HUES64 (cell line): ENCODE results near the gene ERN2.

Experiments
- H3K27ac ChIP-seq: 2 replicates; pipeline ENCODE4 v1.7.0; 2013; ENCODE audit warnings: low read depth, low read length, inconsistent platforms
- H3K27me3 ChIP-seq: 2 replicates; pipeline ENCODE4 v1.6.1; 2013; ENCODE audit warnings: mild to moderate bottlenecking, low read length; ENCODE audit not compliant: insufficient read depth
- H3K36me3 ChIP-seq: 2 replicates; pipeline ENCODE4 v1.6.1; 2013; ENCODE audit warnings: mild to moderate bottlenecking, low read length; ENCODE audit not compliant: insufficient read depth
- H3K4me1 ChIP-seq: 2 replicates; pipeline ENCODE4 v1.6.1; 2013; ENCODE audit warnings: mild to moderate bottlenecking, low read length, moderate library complexity; ENCODE audit not compliant: insufficient read depth
- H3K4me3 ChIP-seq: 2 replicates; pipeline ENCODE4 v1.5.1; 2013; ENCODE audit warnings: mild to moderate bottlenecking, low read length, moderate library complexity
- H3K9ac ChIP-seq: 2 replicates; pipeline ENCODE4 v1.6.1; 2013; ENCODE audit warnings: mild to moderate bottlenecking, low read depth, low read length
- H3K9me3 ChIP-seq: 2 replicates; pipeline ENCODE4 v1.6.1; 2013; ENCODE audit warnings: low read depth, low read length; ENCODE audit not compliant: insufficient read depth
- WGBS: fragments of 150-250, 120-280 bp; methylation state at CpG from one replicate; pipeline ENCODE4 v1.1.7; 2013; ENCODE audit warnings: missing lambda C conversion rate; 5-methylcytosine and 5-hydroxymethylcytosine counted together

The ERN2 gene

DNA sequence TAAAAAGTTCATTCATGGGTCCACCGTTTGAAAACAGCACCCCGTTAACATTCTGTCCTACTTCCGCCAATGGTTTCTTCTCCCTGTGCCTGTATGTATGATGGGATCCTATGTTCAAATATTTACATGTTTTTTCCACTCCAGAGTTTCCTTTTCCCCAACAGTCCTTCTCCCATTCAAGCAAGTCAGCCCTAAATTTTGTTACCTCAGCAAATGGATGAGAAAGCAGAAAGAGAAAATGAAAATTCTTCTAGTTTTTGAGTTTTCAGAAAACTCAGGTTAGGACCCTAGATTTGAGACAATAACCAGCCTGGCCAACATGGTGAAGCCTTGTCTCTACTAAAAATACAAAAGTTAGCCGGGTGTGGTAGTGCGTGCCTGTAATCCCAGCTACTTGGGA is 3.5 kb upstream of the ERN2 start:
- Histone ChIP-seq H3K36me3 (no peaks in the 10 kb centered on the region), H3K27ac (no peak overlapping the region), H3K9me3 (no peaks in the 10 kb centered on the region), H3K4me1 (no peaks in the 10 kb centered on the region; the same call in 1 of the 2 replicates), H3K4me3 (no peak overlapping the region), H3K9ac (no peak overlapping the region), H3K27me3 (peaks cover 18% of the 10 kb centered on the region)
- WGBS = 88% methylated on average over 2 of the region's 5 CpGs

DNA sequence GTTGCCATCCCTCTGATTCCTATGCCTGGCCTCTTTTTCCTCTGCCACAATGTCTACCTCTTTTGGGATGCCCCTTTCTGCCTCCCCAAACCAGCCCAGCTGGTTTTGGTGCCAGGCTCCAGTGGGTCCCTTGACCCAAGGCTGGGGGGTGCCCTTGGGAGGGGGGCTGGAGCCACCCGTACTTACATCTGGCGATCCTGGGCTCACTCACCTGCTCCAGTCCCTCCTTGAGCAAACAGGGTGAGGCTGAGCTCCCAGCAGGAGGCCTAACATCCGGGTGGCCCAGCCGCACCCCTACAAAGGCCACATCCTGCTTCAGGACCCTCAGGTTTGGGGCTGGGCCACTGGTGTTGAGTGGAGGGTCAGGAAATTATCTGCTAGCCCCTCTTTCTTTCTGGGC is 1.2 kb downstream of the ERN2 start:
- peaks cover 8% of the 10 kb centered on the region; the same call in 1 of the 2 replicates for H3K9me3 ChIP-seq
- H3K36me3 ChIP-seq = no peaks in the 10 kb centered on the region
- H3K27ac ChIP-seq = no peak overlapping the region
- H3K4me1 ChIP-seq = no peaks in the 10 kb centered on the region; the same call in 1 of the 2 replicates
- H3K9ac ChIP-seq = no peak overlapping the region
- no peak overlapping the region for H3K4me3 ChIP-seq
- H3K27me3 ChIP-seq = peaks cover 18% of the 10 kb centered on the region
- 87% methylated on average over 4 of the region's 4 CpGs for WGBS

DNA sequence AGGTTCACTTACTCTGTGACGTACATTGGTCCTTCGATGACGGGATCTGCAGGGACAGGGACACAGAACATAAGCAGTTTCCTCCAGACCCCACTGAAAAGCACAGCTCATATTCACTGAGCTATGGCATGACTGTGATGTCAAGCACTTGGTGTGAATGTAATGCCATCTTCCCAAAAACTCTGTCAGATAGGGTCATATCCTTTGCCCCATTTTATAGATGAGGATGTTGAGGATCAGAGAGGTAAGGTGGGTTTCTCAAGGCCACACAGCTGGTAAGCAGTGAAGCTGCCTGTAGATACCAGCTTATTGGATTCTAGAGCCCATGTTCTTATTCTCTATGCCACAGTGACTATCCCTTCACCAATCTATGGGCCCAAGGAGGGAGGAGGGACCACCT is 2.5 kb downstream of the ERN2 start:
- Histone ChIP-seq H3K27ac (no peak overlapping the region), H3K36me3 (no peaks in the 10 kb centered on the region), H3K27me3 (peaks cover 18% of the 10 kb centered on the region), H3K9ac (no peak overlapping the region), H3K4me3 (no peak overlapping the region), H3K4me1 (no peaks in the 10 kb centered on the region; the same call in 1 of the 2 replicates), H3K9me3 (peaks cover 8% of the 10 kb centered on the region; the same call in 1 of the 2 replicates)
- 96% methylated on average over 3 of the region's 3 CpGs for WGBS

DNA sequence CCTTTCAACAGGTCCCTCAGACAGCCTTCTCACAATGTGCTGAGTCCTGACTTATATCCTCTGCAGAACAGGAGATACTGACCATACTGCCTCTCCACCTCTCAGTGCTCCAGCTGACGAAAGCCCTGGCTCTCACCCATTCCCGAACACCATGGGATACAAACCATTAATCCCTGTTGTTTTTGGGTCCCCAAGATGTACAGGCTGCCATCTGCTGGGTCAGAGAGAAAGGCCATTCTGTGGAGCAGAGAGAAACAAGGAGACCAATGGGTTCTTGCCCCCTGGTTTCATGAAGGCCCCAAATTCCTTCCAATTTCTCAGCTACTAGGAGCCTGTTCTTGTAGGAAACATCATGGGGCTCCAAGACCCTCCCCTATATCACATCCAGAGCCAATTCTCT is 3.0 kb downstream of the ERN2 start:
- peaks cover 18% of the 10 kb centered on the region for H3K27me3 ChIP-seq
- H3K36me3 ChIP-seq = no peaks in the 10 kb centered on the region
- H3K9me3 ChIP-seq = peaks cover 8% of the 10 kb centered on the region; the same call in 1 of the 2 replicates
- H3K4me1 ChIP-seq = no peaks in the 10 kb centered on the region; the same call in 1 of the 2 replicates
- 92% methylated on average over 2 of the region's 2 CpGs for WGBS
- no peak overlapping the region for H3K27ac ChIP-seq
- H3K4me3 ChIP-seq = no peak overlapping the region
- H3K9ac ChIP-seq = no peak overlapping the region

DNA sequence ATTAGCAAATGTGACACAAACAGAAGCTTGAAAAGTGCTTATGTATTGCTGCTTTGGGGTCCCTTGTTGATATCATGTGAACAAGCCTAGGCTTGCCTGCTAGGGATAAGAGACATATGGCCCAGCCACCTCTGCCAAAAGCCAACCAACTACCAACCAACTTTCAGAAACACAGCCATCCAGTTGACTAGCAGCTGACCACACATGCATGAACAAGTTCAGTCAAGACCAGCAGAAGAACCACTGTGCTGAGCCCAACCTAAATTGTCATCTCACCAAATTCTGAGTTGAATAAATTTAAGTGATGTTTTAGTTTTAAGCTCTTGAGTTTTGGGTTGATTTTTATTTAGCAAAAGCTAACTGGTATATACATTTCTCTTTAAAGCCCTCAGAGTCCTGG is 3.5 kb downstream of the ERN2 start:
- Histone ChIP-seq H3K4me1 (no peaks in the 10 kb centered on the region; the same call in 1 of the 2 replicates), H3K36me3 (no peaks in the 10 kb centered on the region), H3K9ac (no peak overlapping the region), H3K4me3 (no peak overlapping the region), H3K9me3 (peaks cover 8% of the 10 kb centered on the region; the same call in 1 of the 2 replicates), H3K27ac (no peak overlapping the region), H3K27me3 (peaks cover 18% of the 10 kb centered on the region)

DNA sequence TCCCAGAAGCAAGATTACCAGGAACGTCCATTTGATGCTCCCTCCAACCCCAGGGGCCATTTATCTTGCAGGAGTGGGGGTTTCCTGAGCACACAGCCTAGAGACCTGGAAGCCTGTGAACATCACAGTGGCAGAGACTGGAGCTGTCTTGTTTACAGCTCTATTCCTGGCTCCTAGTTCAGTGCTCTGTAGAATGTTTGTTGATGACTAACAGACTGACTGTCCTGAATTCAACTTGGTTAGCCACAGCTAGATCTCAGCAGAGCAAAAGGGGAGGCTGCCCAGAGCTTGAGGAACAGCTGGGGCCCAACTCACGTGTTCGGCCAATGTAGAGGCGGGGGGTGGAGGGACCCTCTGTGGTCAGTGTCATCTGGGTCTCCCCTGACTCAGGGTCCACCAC is 6.6 kb downstream of the ERN2 start:
- Histone ChIP-seq H3K9me3 (peaks cover 8% of the 10 kb centered on the region; the same call in 1 of the 2 replicates), H3K36me3 (no peaks in the 10 kb centered on the region), H3K27ac (no peak overlapping the region), H3K4me3 (no peak overlapping the region), H3K4me1 (no peaks in the 10 kb centered on the region), H3K27me3 (no peaks in the 10 kb centered on the region), H3K9ac (no peak overlapping the region)
- 93% methylated on average over 4 of the region's 4 CpGs for WGBS

DNA sequence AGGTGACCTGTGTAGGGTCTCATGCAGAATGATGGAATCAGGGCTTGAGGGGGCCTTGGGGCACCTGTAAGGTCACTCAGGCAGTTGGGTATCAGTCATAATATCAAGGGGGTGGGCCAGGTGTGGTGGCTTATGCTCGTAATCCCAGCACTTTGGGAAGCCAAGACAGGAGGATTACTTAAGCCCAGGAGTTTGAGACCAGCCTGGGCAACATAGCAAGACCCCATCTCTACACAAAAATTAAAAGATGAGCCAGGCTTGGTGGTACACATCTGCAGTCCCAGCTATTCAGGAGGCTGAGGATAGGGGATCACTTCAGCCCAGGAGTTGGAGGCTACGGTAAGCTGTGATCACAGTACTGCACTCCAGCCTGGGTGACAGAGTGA is 7.5 kb downstream of the ERN2 start:
- H3K27me3 ChIP-seq = no peaks in the 10 kb centered on the region
- no peak overlapping the region for H3K27ac ChIP-seq
- H3K4me3 ChIP-seq = no peak overlapping the region
- peaks cover 8% of the 10 kb centered on the region; the same call in 1 of the 2 replicates for H3K9me3 ChIP-seq
- no peaks in the 10 kb centered on the region for H3K36me3 ChIP-seq
- 98% methylated on average over 2 of the region's 2 CpGs for WGBS
- peaks cover 7% of the 10 kb centered on the region for H3K4me1 ChIP-seq
- no peak overlapping the region for H3K9ac ChIP-seq

DNA sequence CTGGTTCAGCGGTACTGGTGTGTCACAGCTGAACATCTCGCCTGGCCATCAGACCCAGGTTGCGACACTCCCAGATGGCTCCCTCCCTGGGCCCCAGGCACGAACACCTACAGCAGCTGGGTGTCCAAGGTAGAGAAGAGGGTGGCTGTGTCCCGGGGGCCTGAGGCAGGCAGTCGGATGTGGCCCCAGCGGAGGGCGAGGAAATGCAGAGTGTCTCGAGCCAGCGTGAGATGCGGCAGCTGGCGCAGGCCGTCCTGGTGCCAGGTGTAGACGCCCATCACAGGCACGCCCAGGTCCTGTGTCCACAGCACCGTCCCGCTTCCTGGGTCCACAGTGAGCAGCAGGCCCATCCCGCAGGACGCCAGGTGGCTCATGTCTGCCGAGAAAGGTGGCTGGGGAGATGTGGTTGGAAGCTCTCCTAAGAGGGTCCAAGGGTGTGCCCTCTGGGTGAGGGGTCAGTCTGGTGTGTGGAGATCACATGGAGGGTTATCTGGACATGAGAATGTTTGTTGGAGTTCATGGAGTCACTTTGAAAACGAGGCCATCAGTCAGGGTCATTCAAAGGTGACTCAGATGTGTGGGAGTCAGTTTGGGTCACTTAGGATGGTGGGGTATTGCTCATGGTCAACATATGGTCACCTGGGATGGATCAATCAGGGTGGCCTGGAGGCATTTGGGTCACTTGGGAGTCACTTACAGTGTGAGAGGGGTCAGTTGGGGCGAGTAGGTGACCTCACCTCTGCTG is 8.1 kb downstream of the ERN2 start:
- H3K4me3 ChIP-seq = no peak overlapping the region
- no peak overlapping the region for H3K27ac ChIP-seq
- peaks cover 7% of the 10 kb centered on the region; the same call in 1 of the 2 replicates for H3K9me3 ChIP-seq
- 94% methylated on average over 22 of the region's 22 CpGs for WGBS
- peaks cover 7% of the 10 kb centered on the region for H3K4me1 ChIP-seq
- H3K9ac ChIP-seq = no peak overlapping the region
- no peaks in the 10 kb centered on the region for H3K36me3 ChIP-seq
- H3K27me3 ChIP-seq = no peaks in the 10 kb centered on the region

DNA sequence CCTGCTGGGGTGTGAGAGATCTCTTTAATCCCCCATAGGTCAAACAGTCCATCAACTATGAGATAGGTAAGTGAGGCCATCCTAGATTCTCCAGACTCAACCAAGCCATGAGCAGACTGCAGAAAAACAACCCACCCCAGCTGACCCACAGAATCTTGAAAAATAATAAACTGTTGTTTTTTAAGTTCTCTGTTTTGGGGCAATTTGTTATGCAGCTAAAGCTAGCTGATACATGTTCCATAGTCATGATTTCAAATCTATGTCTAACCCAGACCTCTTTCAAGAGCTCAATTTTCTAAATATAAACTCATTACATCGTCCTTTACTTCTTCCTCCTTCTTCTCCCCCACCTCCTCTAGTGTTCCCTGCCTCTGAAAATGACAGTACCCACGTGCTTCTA is 10.1 kb downstream of the ERN2 start:
- H3K27me3 ChIP-seq = no peaks in the 10 kb centered on the region
- H3K36me3 ChIP-seq = no peaks in the 10 kb centered on the region
- no peaks in the 10 kb centered on the region for H3K9me3 ChIP-seq
- no peak overlapping the region for H3K9ac ChIP-seq
- peaks cover 7% of the 10 kb centered on the region for H3K4me1 ChIP-seq
- WGBS = 77% methylated on average over 2 of the region's 2 CpGs
- H3K27ac ChIP-seq = no peak overlapping the region
- H3K4me3 ChIP-seq = no peak overlapping the region

DNA sequence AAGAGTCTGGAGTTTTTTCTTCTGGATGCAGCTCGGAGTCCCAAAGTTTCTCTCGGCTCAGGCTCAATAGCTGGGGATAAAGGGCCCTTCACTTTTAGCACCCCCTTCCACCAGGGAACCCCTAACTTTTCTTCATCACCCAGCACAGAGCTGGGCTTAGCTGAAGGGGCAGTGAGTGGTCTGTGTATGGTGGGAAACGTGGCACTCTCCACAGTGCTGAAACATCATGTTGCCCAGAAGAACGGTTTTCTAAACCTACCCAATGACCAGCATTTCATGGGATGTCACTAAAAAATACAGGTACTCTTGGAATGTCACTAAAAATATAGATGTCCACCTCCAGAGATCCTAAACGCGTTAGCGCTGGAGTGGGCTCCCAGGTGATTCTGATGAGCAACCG is 12.0 kb downstream of the ERN2 start:
- peaks cover 7% of the 10 kb centered on the region for H3K4me1 ChIP-seq
- 70% methylated on average over 7 of the region's 8 CpGs for WGBS
- H3K9me3 ChIP-seq = no peaks in the 10 kb centered on the region
- no peaks in the 10 kb centered on the region for H3K27me3 ChIP-seq
- H3K4me3 ChIP-seq = no peak overlapping the region
- H3K36me3 ChIP-seq = no peaks in the 10 kb centered on the region
- H3K9ac ChIP-seq = no peak overlapping the region
- peak overlapping the region; percentile 26; the same call in 1 of the 2 replicates for H3K27ac ChIP-seq

DNA sequence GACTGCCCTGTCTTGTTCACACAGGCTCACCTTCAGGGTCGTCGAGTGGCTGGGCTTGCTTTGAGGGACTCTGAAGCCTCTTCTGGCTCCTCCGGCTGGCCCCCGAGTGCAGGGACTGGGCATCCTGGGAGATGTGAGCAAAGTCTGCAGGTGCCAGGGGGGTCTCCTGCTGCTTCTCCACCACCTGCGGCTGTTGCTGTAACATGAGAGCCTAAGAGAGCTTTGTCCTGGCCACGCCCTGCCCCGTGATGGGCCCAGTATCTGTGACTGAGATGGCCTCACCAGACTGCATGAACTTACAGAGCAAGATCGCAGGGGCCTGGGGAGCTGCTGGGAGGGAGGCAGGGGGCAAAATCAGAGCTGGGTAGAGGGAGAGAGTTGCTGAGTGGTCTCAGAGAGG is 12.5 kb downstream of the ERN2 start:
- Histone ChIP-seq H3K27me3 (no peaks in the 10 kb centered on the region), H3K4me3 (no peak overlapping the region), H3K9ac (no peak overlapping the region), H3K4me1 (peaks cover 7% of the 10 kb centered on the region), H3K9me3 (no peaks in the 10 kb centered on the region), H3K27ac (peak overlapping the region; percentile 26; the same call in 1 of the 2 replicates), H3K36me3 (no peaks in the 10 kb centered on the region)
- WGBS = 40% methylated on average over 8 of the region's 8 CpGs
